Activated naive CD4-positive, alpha-beta T cell treated with anti-CD3 and anti-CD28 coated beads for 36 hours (primary cell): Measurements from ENCODE around the gene C19orf47. TPM values are rescaled to one million over a fixed set of nuclear protein-coding genes. Genes with fewer than 3 reads are reported as not detected.

Source experiments
- CTCF ChIA-PET: fragments of 350-600 bp; sonication (Branson Sonifier 250); formaldehyde crosslinking; loops from one replicate; lab custom pipeline; 2021; ENCODE audit warnings: antibody characterized with exemption; lab: Charles Lee
- DNase-seq: peaks from one replicate; pipeline ENCODE4 v3.0.0-alpha.2; 2020
- H3K27ac Mint-ChIP-seq: one replicate; pipeline ENCODE4 v1.8.0; 2021; ENCODE audit warnings: mild to moderate bottlenecking, mixed read lengths
- H3K27me3 Mint-ChIP-seq: one replicate; pipeline ENCODE4 v1.8.0; 2021; ENCODE audit warnings: low read depth, mixed read lengths
- H3K36me3 Mint-ChIP-seq: one replicate; pipeline ENCODE4 v1.8.0; 2021; ENCODE audit warnings: low read depth, mixed read lengths
- H3K4me1 Mint-ChIP-seq: one replicate; pipeline ENCODE4 v1.8.0; 2021; ENCODE audit warnings: low read depth, mixed read lengths
- H3K4me3 Mint-ChIP-seq: one replicate; pipeline ENCODE4 v1.8.0; 2021; ENCODE audit warnings: mild to moderate bottlenecking, moderate library complexity, mixed read lengths
- H3K9me3 Mint-ChIP-seq: one replicate; pipeline ENCODE4 v1.8.0; 2021; ENCODE audit warnings: mixed read lengths
- intact Hi-C: fragments of 100-400 bp; cut with micrococcal nuclease; formaldehyde crosslinking; loops from one replicate; pipeline ENCODE4 v1.15.1; 2023
- total RNA-seq, 2 experiments: library from RNA; stranded (reverse); gene quantifications; one replicate each; pipeline ENCODE4 v1.2.3, GENCODE V29; 2021

Gene C19orf47
- total RNA-seq, 2 experiments from 2014 or later: 13.5 to 14.6 TPM

- DNase-seq: no peak
- Mint-ChIP-seq H3K36me3 (no peaks in the 10 kb centered on the region), H3K27me3 (no peaks in the 10 kb centered on the region), H3K4me3 (no peak overlapping the region), H3K27ac (no peak overlapping the region), H3K9me3 (no peaks in the 10 kb centered on the region), H3K4me1 (no peaks in the 10 kb centered on the region)
- CTCF ChIA-PET: interaction anchor here (1.3 kb wide), 1 partner anchor 159 kb away, joined by 3 read pairs; no protein-coding TSS in a partner anchor
- intact Hi-C loops: no loop called here
These were observed 50.2 kb downstream of the C19orf47 start for GRCh38 chr19:40298026-40298425.

- no peaks in the 10 kb centered on the region for H3K36me3 Mint-ChIP-seq
- intact Hi-C loops: no loop called here
- H3K27me3 Mint-ChIP-seq: no peaks in the 10 kb centered on the region
- H3K4me3 Mint-ChIP-seq: no peak overlapping the region
- H3K27ac Mint-ChIP-seq: no peak overlapping the region
- H3K9me3 Mint-ChIP-seq: no peaks in the 10 kb centered on the region
- CTCF ChIA-PET: no interaction called here
- H3K4me1 Mint-ChIP-seq: no peaks in the 10 kb centered on the region
- DNase-seq: no peak
These were observed 53.6 kb downstream of the C19orf47 start for GRCh38 chr19:40294560-40294959.

GRCh38 chr19:40286971-40287421, 61.2 kb downstream of the C19orf47 start:
- CTCF ChIA-PET: interaction anchor here (0.6 to 1.2 kb wide), 2 partner anchors 109 to 124 kb away, joined by 3 read pairs; no protein-coding TSS in a partner anchor
- no peak overlapping the region for H3K4me3 Mint-ChIP-seq
- peak overlapping the region; percentile 99 for H3K27ac Mint-ChIP-seq
- intact Hi-C loops: no loop called here
- no peaks in the 10 kb centered on the region for H3K9me3 Mint-ChIP-seq
- DNase-seq: no peak
- peaks cover 4% of the 10 kb centered on the region for H3K36me3 Mint-ChIP-seq
- no peaks in the 10 kb centered on the region for H3K27me3 Mint-ChIP-seq
- peaks cover 35% of the 10 kb centered on the region for H3K4me1 Mint-ChIP-seq

- Mint-ChIP-seq H3K27ac (peak overlapping the region; percentile 99), H3K36me3 (peaks cover 4% of the 10 kb centered on the region), H3K27me3 (no peaks in the 10 kb centered on the region), H3K4me1 (peaks cover 41% of the 10 kb centered on the region), H3K4me3 (peak overlapping the region; percentile 97), H3K9me3 (no peaks in the 10 kb centered on the region)
- intact Hi-C loops: no loop called here
- no peak for DNase-seq
- CTCF ChIA-PET: interaction anchor here (0.6 to 1.2 kb wide), 2 partner anchors 110 to 124 kb away, joined by 3 read pairs; no protein-coding TSS in a partner anchor
These were observed 61.8 kb downstream of the C19orf47 start for GRCh38 chr19:40286235-40286970.

GRCh38 chr19:40285353-40286234, 62.6 kb downstream of the C19orf47 start:
- Mint-ChIP-seq H3K27me3 (no peaks in the 10 kb centered on the region), H3K9me3 (no peaks in the 10 kb centered on the region), H3K4me1 (peaks cover 47% of the 10 kb centered on the region), H3K36me3 (peaks cover 4% of the 10 kb centered on the region), H3K27ac (peak overlapping the region; percentile 99), H3K4me3 (peak overlapping the region; percentile 97)
- peak; percentile 99 for DNase-seq
- intact Hi-C loops: loop anchor here (1.0 to 2.0 kb wide), 10 partner anchors 63 to 329 kb away; partner anchors contain the start of genes BLVRB, C19orf47, MAP3K10 and PLD3
- CTCF ChIA-PET: no interaction called here

- Mint-ChIP-seq H3K36me3 (peaks cover 4% of the 10 kb centered on the region), H3K4me1 (peaks cover 56% of the 10 kb centered on the region), H3K27me3 (no peaks in the 10 kb centered on the region), H3K9me3 (no peaks in the 10 kb centered on the region), H3K27ac (peak within 1 kb of the TSS; percentile 99), H3K4me3 (peak within 1 kb of the TSS; percentile 97)
- DNase-seq: peak; percentile 88
- intact Hi-C loops: loop anchor here (1.0 to 5.0 kb wide), 11 partner anchors 57 to 330 kb away; partner anchors contain the start of genes BLVRB, C19orf47, CCNP and MAP3K10
- CTCF ChIA-PET: no interaction called here
These were observed 63.5 kb downstream of the C19orf47 start, which contains the start of gene AKT2 for GRCh38 chr19:40284501-40285352. Gene AKT2 (minus strand): TSS chr19:40285345. CDS start chr19:40265267, 20,078 bp downstream.

GRCh38 chr19:40284251-40284500, 64.0 kb downstream of the C19orf47 start:
- no peak for DNase-seq
- intact Hi-C loops: loop anchor here (2.0 to 5.0 kb wide), 6 partner anchors 57 to 331 kb away; partner anchors contain the start of genes CCNP, MAP3K10 and SERTAD1
- H3K9me3 Mint-ChIP-seq: no peaks in the 10 kb centered on the region
- CTCF ChIA-PET: interaction anchor here (0.6 kb wide), 1 partner anchor 29 kb away, joined by 3 read pairs; no protein-coding TSS in a partner anchor
- peaks cover 57% of the 10 kb centered on the region for H3K4me1 Mint-ChIP-seq
- H3K27ac Mint-ChIP-seq: peak overlapping the region; percentile 98
- no peaks in the 10 kb centered on the region for H3K27me3 Mint-ChIP-seq
- peaks cover 4% of the 10 kb centered on the region for H3K36me3 Mint-ChIP-seq
- H3K4me3 Mint-ChIP-seq: peak overlapping the region; percentile 97

GRCh38 chr19:40283414-40284250, 64.6 kb downstream of the C19orf47 start:
- intact Hi-C loops: loop anchor here (2.0 to 5.0 kb wide), 6 partner anchors 56 to 331 kb away; partner anchors contain the start of genes CCNP, MAP3K10 and SERTAD1
- DNase-seq: no peak
- H3K27me3 Mint-ChIP-seq: no peaks in the 10 kb centered on the region
- peak overlapping the region; percentile 97 for H3K4me3 Mint-ChIP-seq
- peaks cover 58% of the 10 kb centered on the region for H3K4me1 Mint-ChIP-seq
- H3K9me3 Mint-ChIP-seq: no peaks in the 10 kb centered on the region
- peak overlapping the region; percentile 98 for H3K27ac Mint-ChIP-seq
- H3K36me3 Mint-ChIP-seq: peaks cover 4% of the 10 kb centered on the region
- CTCF ChIA-PET: interaction anchor here (0.6 kb wide), 1 partner anchor 29 kb away, joined by 3 read pairs; no protein-coding TSS in a partner anchor

GRCh38 chr19:40282920-40283319, 65.3 kb downstream of the C19orf47 start:
- Mint-ChIP-seq H3K4me1 (peaks cover 65% of the 10 kb centered on the region), H3K27me3 (no peaks in the 10 kb centered on the region), H3K27ac (peak overlapping the region; percentile 98), H3K4me3 (peak overlapping the region; percentile 97), H3K36me3 (peaks cover 4% of the 10 kb centered on the region), H3K9me3 (no peaks in the 10 kb centered on the region)
- no peak for DNase-seq
- intact Hi-C loops: loop anchor here (5.0 kb wide), 1 partner anchor 56 kb away; the partner anchor contains the start of gene CCNP
- CTCF ChIA-PET: interaction anchor here (0.6 kb wide), 1 partner anchor 123 kb away, joined by 4 read pairs; no protein-coding TSS in a partner anchor

- Mint-ChIP-seq H3K4me1 (peaks cover 73% of the 10 kb centered on the region), H3K36me3 (peaks cover 4% of the 10 kb centered on the region), H3K27me3 (no peaks in the 10 kb centered on the region), H3K4me3 (no peak overlapping the region), H3K27ac (no peak overlapping the region), H3K9me3 (no peaks in the 10 kb centered on the region)
- intact Hi-C loops: loop anchor here (5.0 kb wide), 1 partner anchor 55 kb away; the partner anchor contains the start of gene CCNP
- no peak for DNase-seq
- CTCF ChIA-PET: interaction anchor here (0.5 to 0.6 kb wide), 2 partner anchors 98 to 123 kb away, joined by 3 to 4 read pairs; no protein-coding TSS in a partner anchor
These were observed 66.0 kb downstream of the C19orf47 start for GRCh38 chr19:40282209-40282580.
